ENCODE measurements around the gene SDCCAG8.

The SDCCAG8 gene

DNA sequence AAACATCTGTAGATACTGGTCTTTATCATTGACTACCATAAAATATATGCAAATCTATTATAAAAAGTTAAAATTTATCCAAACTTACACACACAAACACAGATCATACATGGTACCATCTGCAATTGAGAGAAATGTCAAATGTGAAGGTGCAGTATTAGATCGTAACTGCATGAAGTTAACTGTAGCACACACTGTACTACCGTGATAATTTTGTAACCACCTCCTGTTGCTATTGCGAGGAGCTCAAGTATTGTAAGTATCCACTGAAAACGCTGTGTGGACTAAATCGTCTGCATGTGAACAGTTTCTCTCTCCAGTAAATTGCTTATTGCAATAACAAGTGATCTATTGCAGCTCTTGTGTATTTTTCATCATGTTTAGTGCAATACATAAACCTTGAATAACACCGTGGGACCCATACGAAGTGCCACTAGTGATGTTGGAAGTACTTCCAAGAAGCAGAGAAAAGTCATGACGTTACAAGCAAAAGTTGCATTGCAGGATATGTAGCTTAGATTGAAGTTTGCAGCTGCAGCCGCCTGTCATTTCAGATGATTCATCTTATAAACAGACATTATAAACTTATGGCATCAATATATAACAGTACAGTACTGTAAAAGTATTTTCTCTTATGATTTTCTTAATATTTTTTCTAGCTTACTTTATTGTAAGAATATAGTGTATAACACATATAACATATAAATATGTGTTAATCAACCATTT, 172.9 kb downstream of the SDCCAG8 start:
- no peak for DNase-seq

- no peak for DNase-seq
Measured at GRCh38 chr1:243431591-243431990, 175.8 kb downstream of the SDCCAG8 start.

GRCh38 chr1:243432136-243432535, 176.3 kb downstream of the SDCCAG8 start:
- DNase-seq, result no peak

DNA sequence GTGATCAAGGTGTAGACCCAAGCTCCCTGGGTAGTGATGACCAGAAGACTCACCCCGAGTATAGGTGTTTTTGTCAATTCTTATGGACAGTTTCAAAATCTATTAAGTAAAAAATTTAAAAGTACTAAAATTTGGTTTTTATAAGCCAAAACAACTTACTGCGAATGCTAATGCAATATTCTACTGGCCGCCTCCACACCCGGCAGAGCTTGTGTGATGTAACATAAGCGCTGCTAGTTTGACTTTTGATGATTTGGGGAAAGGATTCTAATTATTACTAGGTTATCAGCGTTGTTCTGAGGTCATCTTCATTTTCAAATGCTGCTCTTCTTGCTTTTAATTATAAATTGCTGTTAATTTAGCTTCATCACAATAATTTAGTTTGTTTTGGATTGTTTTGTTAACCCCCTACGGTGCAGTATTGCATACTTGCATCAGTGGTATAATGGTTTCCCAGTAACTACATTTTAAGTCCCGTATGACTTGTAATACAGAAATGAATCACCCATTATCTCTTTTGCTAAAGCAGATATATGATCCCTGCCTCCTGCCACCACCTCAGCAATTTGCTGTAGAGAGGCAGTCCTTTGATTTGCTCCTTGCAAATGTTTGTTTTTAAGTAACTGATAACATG, 178.0 kb downstream of the SDCCAG8 start:
- no peak for DNase-seq

DNA sequence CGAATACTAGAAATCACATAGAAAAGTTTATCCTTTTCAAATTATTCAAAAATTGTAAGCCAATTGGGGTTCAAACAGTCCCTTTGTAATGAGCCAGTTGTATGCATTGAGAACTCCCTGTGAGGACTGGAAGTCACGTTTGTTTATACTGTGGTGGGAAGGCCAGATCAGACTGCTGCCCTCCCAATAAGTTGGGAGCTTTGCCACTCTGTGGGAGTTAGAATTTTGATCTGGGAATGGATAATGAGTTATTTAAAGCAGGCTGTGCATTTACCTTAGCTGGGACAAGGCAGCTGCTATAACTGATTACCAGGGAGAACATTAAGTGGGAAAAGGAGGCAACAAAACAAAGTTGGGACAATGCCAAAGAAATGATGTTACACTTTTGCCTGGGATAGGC, 178.8 kb downstream of the SDCCAG8 start:
- DNase-seq, result no peak

GRCh38 chr1:243435836-243436235, 180.0 kb downstream of the SDCCAG8 start:
- peak; percentile 90 for DNase-seq

DNA sequence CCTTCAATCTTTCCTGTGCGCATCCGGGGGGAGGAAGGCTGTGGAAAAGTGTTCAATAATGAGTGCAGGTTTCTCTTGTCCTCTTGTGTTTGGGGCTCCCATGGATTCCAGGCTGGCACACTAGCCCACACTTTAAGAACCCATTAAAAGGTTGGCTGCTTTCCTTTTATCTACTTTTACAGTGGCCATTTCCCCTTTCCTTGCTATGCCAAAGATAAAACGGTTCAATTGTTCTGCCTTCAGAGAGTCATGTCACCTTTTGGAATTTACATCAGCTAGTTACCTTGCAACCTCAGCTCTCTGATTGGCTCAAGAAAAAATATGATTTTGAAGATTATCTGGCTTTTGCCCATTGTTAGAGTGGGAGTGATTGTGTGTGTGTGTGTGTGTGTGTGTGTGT, 182.3 kb downstream of the SDCCAG8 start:
- peak; percentile 47 for DNase-seq

GRCh38 chr1:243438815-243439214, 183.0 kb downstream of the SDCCAG8 start:
- no peak for DNase-seq

GRCh38 chr1:243440406-243440805, 184.6 kb downstream of the SDCCAG8 start:
- DNase-seq, result no peak

- no peak for DNase-seq
Measured at GRCh38 chr1:243441601-243442000, 185.8 kb downstream of the SDCCAG8 start.

DNA sequence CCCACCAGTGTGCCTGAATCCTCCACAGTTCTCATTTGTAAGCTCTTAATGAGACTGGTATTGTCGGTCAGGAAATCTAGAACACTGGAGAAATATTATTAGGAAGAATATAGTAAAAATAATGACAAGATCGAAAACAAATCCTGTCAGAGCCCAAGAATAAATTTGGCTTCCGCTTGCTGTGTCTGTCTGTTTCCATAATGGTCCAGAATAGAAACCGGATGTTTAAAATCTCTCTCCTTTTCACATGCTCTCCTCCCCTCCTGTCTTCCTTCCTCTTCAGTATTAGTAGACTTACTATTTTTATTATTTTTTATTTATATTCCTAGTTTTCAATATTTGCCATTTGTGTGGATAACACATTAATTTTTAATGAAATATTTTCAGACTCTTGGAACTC, 187.7 kb downstream of the SDCCAG8 start:
- DNase-seq, result no peak

GRCh38 chr1:243447347-243447746, 191.5 kb downstream of the SDCCAG8 start:
- DNase-seq, result peak; percentile 96

GRCh38 chr1:243447844-243448243, 192.0 kb downstream of the SDCCAG8 start:
- no peak for DNase-seq

- DNase-seq, result no peak
Measured at GRCh38 chr1:243449373-243449772, 193.5 kb downstream of the SDCCAG8 start.

- DNase-seq, result no peak
Measured at GRCh38 chr1:243452092-243452491, 196.3 kb downstream of the SDCCAG8 start.

- DNase-seq, result no peak
Measured at GRCh38 chr1:243454328-243454997, 198.6 kb downstream of the SDCCAG8 start.

GRCh38 chr1:243455760-243456651, 200.2 kb downstream of the SDCCAG8 start:
- no peak for DNase-seq

GRCh38 chr1:243457363-243457982, 201.6 kb downstream of the SDCCAG8 start:
- no peak for DNase-seq

DNA sequence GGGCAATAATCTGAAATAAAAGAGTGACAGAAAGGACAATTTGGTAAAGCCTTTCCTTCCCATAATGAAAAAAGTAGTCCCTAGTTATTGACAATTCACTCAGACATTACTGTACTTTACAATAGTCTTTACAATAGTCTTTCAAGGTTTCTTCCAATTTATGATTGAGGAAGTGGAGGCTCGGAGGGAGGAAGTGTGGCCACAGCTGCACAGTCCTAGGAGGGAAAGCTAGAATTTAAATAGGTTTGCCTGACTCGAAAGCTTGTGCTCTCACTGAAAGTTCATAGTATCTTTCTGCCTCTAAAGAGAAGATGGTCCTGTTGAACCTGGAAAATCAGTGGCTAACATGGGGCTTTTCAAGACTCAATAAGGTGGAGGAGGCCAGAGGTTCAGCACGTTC, 203.2 kb downstream of the SDCCAG8 start:
- DNase-seq, result no peak

- no peak for DNase-seq
Measured at GRCh38 chr1:243461700-243462099, 205.9 kb downstream of the SDCCAG8 start.

GRCh38 chr1:243462929-243463697, 207.3 kb downstream of the SDCCAG8 start:
- DNase-seq, result no peak

DNA sequence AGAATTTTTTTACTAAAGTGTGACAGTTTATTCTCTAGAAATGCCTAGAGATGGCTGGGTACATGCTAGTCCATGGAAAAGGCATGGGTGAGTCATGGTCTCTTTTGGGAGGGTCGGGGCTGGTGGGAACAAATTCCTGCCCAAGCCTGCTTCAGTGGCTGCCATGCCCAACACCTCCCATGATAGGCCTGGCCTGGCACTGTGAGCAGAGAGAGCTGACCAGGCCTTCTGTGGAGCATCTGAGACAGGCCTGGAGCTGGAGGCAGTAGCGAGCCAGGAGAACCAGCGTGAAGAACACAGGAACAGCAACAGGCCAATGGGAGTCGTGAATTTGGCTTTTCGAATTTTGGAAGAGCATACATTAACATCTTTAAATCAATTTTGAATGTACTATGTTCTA, 209.2 kb downstream of the SDCCAG8 start:
- no peak for DNase-seq

Measured in hematopoietic multipotent progenitor cell treated with erythropoietin and hydrocortisone succinate and interleukin-3 and kit ligand, for 8 days (in vitro differentiated cells).